Testis (tissue), 2 donors: ENCODE data around the gene CEMIP.

Experiments
- CTCF ChIP-seq, 3 experiments: fragments of 450-650 bp in 2 of 3; fragments of 200-600 bp in 1 of 3; sonication (generic) in 1 of 3; IDR thresholded peaks; one replicate each; pipeline ENCODE4 v1.5.1; 2016 to 2019; ENCODE audit warnings: antibody characterized with exemption in 3 of 3, mild to moderate bottlenecking in 2 of 3, moderate library complexity in 1 of 3
- POLR2A ChIP-seq: fragments of 450-650 bp; IDR thresholded peaks from one replicate; pipeline ENCODE4 v1.6.1; 2017; ENCODE audit warnings: antibody characterized with exemption, mild to moderate bottlenecking, moderate library complexity

DNA sequence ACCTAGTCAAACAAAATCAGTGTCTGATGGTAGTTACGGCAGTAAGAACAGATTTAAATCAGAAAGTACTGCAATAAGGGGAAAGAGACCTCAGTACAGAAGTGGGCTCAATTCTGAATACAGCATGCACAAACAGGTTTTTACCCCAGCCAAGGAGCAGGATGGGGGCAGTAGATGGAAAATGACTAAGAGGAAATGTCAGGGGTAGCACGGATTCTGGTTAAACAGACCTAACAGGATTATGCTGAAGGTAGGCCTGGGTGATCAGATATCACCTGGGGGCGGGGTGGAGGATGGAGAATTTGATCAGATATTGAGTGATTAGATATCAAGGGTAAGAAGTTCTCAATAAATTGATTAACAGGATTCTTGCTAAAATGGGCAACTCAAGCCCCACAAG lies 191.5 kb downstream of the CEMIP start:
- TF ChIP-seq CTCF (IDR thresholded peaks at IDR 0.05) (no peak), POLR2A (no peak)
